ENCODE measurements around the gene SLC7A8. TPM values are rescaled to one million over a fixed set of nuclear protein-coding genes. Genes with fewer than 3 reads are reported as not detected.
"Not testable (repeated sequence)": the region's sequence is repeated elsewhere in the genome, so short reads cannot be mapped to it uniquely, and the experiment has no call there.

Gene SLC7A8
- total RNA-seq, 2 donors from 2014 or later = 119 to 143 TPM

DNA sequence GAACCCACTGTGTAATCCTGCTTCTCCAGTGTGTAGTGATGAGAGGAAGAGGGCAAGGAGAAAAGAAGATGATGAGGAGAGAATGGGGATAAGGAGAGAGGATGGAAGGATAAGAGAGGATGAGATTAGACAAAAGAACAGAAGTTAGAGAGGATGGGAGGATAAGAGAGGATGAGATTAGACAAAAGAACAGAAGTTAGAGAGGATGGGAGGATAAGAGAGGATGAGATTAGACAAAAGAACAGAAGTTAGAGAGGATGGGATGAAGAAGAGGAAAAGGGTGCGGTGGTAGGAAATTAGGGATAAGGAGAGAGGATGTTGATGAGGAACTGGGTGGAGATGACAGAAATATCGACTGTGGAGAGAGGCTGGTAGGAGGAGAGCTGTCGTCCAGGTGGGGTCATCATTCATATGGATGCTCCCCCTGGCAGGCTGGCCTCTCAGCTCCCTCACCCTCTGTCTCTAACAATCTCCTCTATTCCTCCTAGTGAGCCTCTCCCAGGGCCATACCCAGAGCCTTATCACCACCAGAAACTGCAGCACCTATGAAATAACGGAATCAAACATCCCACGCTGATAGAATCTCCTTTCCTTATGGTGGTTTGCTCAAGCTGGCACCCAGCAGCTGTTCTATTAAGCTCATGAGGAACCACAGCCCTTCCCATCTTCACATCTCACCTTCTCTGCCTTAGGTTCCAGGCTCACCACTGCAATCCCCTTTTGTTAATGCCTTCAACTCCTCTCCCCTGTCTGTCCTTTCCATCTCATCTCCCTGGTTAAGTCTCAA is 72.7 kb downstream of the SLC7A8 start:
- DNase-seq (ENCODE audit: low spot score) = no peak
- Histone ChIP-seq H3K27me3 (replicated peaks; ENCODE audit: insufficient read depth) (peaks cover 5% of the 10 kb centered on the region), H3K36me3 (no peaks in the 10 kb centered on the region), H3K27ac (no peak overlapping the region), H3K4me3 (no peak overlapping the region), H3K9me3 (no peaks in the 10 kb centered on the region), H3K4me1 (replicated peaks) (no peaks in the 10 kb centered on the region)
- intact Hi-C loops (cut with DNase I) = no loop called here
- 61% methylated on average over 5 of the region's 5 CpGs for WGBS
- TF ChIP-seq POLR2AphosphoS5 (IDR thresholded peaks at IDR 0.05) = no peak
- TF ChIP-seq, protein P1, sequence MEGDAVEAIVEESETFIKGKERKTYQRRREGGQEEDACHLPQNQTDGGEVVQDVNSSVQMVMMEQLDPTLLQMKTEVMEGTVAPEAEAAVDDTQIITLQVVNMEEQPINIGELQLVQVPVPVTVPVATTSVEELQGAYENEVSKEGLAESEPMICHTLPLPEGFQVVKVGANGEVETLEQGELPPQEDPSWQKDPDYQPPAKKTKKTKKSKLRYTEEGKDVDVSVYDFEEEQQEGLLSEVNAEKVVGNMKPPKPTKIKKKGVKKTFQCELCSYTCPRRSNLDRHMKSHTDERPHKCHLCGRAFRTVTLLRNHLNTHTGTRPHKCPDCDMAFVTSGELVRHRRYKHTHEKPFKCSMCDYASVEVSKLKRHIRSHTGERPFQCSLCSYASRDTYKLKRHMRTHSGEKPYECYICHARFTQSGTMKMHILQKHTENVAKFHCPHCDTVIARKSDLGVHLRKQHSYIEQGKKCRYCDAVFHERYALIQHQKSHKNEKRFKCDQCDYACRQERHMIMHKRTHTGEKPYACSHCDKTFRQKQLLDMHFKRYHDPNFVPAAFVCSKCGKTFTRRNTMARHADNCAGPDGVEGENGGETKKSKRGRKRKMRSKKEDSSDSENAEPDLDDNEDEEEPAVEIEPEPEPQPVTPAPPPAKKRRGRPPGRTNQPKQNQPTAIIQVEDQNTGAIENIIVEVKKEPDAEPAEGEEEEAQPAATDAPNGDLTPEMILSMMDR (IDR thresholded peaks at IDR 0.05) = no peak

DNA sequence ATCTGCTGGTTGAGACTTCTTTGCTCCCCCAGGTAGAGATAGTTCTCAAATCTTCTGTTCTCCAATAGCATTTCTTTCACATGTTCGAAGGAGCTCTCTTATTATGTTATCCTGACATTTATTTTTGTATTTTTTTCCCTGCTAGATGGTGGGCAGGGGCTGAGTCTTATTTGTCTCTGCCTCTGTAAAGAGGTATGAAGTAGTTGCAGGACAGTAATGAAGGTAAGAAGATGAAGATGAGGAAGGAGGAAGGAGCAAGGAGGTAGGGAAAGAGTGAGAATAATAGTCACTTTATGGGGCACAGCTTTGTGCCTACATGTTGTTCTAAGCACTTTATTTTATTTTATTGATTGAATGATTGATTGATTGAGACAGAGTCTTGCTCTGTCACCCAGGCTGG is 73.7 kb downstream of the SLC7A8 start:
- H3K27ac ChIP-seq = no peak overlapping the region
- intact Hi-C loops (cut with DNase I) = no loop called here
- WGBS = 89% methylated on average over 1 of the region's 1 CpG
- H3K9me3 ChIP-seq = no peaks in the 10 kb centered on the region
- no peak overlapping the region for H3K4me3 ChIP-seq
- H3K36me3 ChIP-seq = no peaks in the 10 kb centered on the region
- H3K4me1 ChIP-seq (replicated peaks) = no peaks in the 10 kb centered on the region
- TF ChIP-seq, protein P1 (IDR thresholded peaks at IDR 0.05) = no peak
- TF ChIP-seq POLR2A (IDR thresholded peaks at IDR 0.05) (no peak), POLR2AphosphoS5 (IDR thresholded peaks at IDR 0.05) (no peak)
- peaks cover 5% of the 10 kb centered on the region for H3K27me3 ChIP-seq (replicated peaks; ENCODE audit: insufficient read depth)
- DNase-seq (ENCODE audit: low spot score) = no peak

- H3K27me3 ChIP-seq (replicated peaks; ENCODE audit: insufficient read depth); DNase-seq (ENCODE audit: low spot score); H3K9me3 ChIP-seq; H3K4me3 ChIP-seq; H3K27ac ChIP-seq; H3K4me1 ChIP-seq (replicated peaks); H3K36me3 ChIP-seq; intact Hi-C loops (cut with DNase I): not testable (repeated sequence)
- 93% methylated on average over 24 of the region's 24 CpGs for WGBS
These were observed 75.3 kb downstream of the SLC7A8 start for GRCh38 chr14:23108169-23108568.

DNA sequence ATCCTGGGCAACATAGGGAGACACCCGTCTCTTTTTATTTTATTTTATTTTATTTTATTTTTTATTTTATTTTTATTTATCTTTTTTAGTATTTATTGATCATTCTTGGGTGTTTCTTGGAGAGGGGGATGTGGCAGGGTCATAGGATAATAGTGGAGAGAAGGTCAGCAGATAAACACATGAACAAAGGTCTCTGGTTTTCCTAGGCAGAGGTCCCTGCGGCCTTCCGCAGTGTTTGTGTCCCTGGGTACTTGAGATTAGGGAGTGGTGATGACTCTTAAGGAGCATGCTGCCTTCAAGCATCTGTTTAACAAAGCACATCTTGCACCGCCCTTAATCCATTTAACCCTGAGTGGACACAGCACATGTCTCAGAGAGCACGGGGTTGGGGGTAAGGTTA is 75.8 kb downstream of the SLC7A8 start:
- H3K4me3 ChIP-seq; H3K9me3 ChIP-seq; intact Hi-C loops (cut with DNase I); H3K36me3 ChIP-seq; DNase-seq (ENCODE audit: low spot score); H3K27me3 ChIP-seq (replicated peaks; ENCODE audit: insufficient read depth); H3K27ac ChIP-seq; H3K4me1 ChIP-seq (replicated peaks): not testable (repeated sequence)
- WGBS = 93% methylated on average over 4 of the region's 5 CpGs

DNA sequence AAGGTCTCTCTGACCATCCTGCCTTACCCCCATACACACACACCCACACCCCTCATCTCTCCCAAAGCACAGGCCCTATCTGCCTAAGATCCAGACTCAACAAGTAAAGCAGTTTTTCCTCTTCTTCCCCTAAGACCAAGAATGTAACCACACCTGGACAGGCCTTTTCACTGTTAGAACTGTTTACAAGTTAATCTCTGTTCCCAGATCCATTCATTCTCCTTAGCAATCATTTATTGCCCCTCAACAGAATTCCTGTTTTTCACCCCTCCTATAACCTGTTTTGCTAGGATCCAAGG is 76.8 kb downstream of the SLC7A8 start:
- no peak for TF ChIP-seq POLR2A (IDR thresholded peaks at IDR 0.05)
- TF ChIP-seq POLR2AphosphoS5 (IDR thresholded peaks at IDR 0.05) = no peak
- TF ChIP-seq, protein P1 (IDR thresholded peaks at IDR 0.05) = no peak
- intact Hi-C loops (cut with DNase I) = no loop called here
- Histone ChIP-seq H3K36me3 (no peaks in the 10 kb centered on the region), H3K27me3 (replicated peaks; ENCODE audit: insufficient read depth) (no peaks in the 10 kb centered on the region), H3K27ac (no peak overlapping the region), H3K4me1 (replicated peaks) (no peaks in the 10 kb centered on the region), H3K4me3 (no peak overlapping the region), H3K9me3 (no peaks in the 10 kb centered on the region)
- no peak for DNase-seq (ENCODE audit: low spot score)

GRCh38 chr14:23105348-23105824 is 78.1 kb downstream of the SLC7A8 start:
- Histone ChIP-seq H3K27me3 (replicated peaks; ENCODE audit: insufficient read depth) (no peaks in the 10 kb centered on the region), H3K4me1 (replicated peaks) (no peaks in the 10 kb centered on the region), H3K4me3 (no peak overlapping the region), H3K9me3 (no peaks in the 10 kb centered on the region), H3K36me3 (no peaks in the 10 kb centered on the region), H3K27ac (no peak overlapping the region)
- TF ChIP-seq POLR2A (IDR thresholded peaks at IDR 0.05) (no peak), POLR2AphosphoS5 (IDR thresholded peaks at IDR 0.05) (no peak)
- TF ChIP-seq, protein P1 (IDR thresholded peaks at IDR 0.05) = no peak
- WGBS = 97% methylated on average over 4 of the region's 4 CpGs
- intact Hi-C loops (cut with DNase I) = no loop called here
- DNase-seq (ENCODE audit: low spot score) = no peak
